GM23338 (cell line): ENCODE measurements around the gene TMEM52. TPM values are rescaled to one million over a fixed set of nuclear protein-coding genes. Genes with fewer than 3 reads are reported as not detected.

Experiments
- ATAC-seq: fragments of 200-7000 bp; cut with Tn5 transposase; 3 replicates; pipeline ENCODE4 v1.9.1; 2020
- DNase-seq: peaks from one replicate; pipeline ENCODE4 v3.0.0-alpha.2; 2015; ENCODE audit warnings: low spot score
- H2AFZ ChIP-seq: fragments of 200-600 bp; sonication (generic); 2 replicates; pipeline ENCODE4 v1.8.0; 2016; ENCODE audit warnings: antibody characterized with exemption, mild to moderate bottlenecking, moderate library complexity
- H3F3A ChIP-seq: fragments of 200-600 bp; sonication (generic); replicated peaks from 2 replicates; pipeline ENCODE4 v1.8.0; 2017; ENCODE audit warnings: antibody characterized with exemption, mixed run types, low read depth
- H3K27ac ChIP-seq: fragments of 200-600 bp; sonication (generic); 2 replicates; pipeline ENCODE4 v1.6.1; 2016; ENCODE audit warnings: low read depth
- H3K27me3 ChIP-seq: fragments of 200-600 bp; sonication (generic); 2 replicates; pipeline ENCODE4 v1.8.0; 2016; ENCODE audit warnings: mild to moderate bottlenecking, mixed run types, moderate library complexity; ENCODE audit not compliant: insufficient read depth
- H3K36me3 ChIP-seq: fragments of 200-600 bp; sonication (generic); 2 replicates; pipeline ENCODE4 v1.8.0; 2016; ENCODE audit warnings: mild to moderate bottlenecking; ENCODE audit not compliant: insufficient read depth
- H3K4me1 ChIP-seq: fragments of 200-600 bp; sonication (generic); 2 replicates; pipeline ENCODE4 v1.8.0; 2016; ENCODE audit warnings: mild to moderate bottlenecking, moderate library complexity; ENCODE audit not compliant: insufficient read depth
- H3K4me2 ChIP-seq: fragments of 200-600 bp; sonication (generic); 2 replicates; pipeline ENCODE4 v1.7.1; 2017; ENCODE audit warnings: mixed run types
- H3K4me3 ChIP-seq: fragments of 200-600 bp; sonication (generic); 2 replicates; pipeline ENCODE4 v1.6.1; 2016; ENCODE audit warnings: mixed run types
- H3K79me2 ChIP-seq: fragments of 200-600 bp; sonication (generic); replicated peaks from 2 replicates; pipeline ENCODE4 v1.8.0; 2017; ENCODE audit warnings: mild to moderate bottlenecking; ENCODE audit not compliant: insufficient read depth
- H3K9me2 ChIP-seq: fragments of 200-600 bp; sonication (generic); 2 replicates; pipeline ENCODE4 v1.8.0; 2017; ENCODE audit not compliant: insufficient read depth
- H4K20me1 ChIP-seq: fragments of 200-600 bp; sonication (generic); replicated peaks from 2 replicates; pipeline ENCODE4 v1.8.0; 2017; ENCODE audit warnings: mild to moderate bottlenecking; ENCODE audit not compliant: insufficient read depth
- H3K27ac Mint-ChIP-seq: 2 replicates; pipeline ENCODE4 v1.8.0; 2020; ENCODE audit warnings: inconsistent platforms, mild to moderate bottlenecking, moderate library complexity, mixed read lengths
- H3K27me3 Mint-ChIP-seq: 3 replicates; pipeline ENCODE4 v1.8.0; 2022; ENCODE audit warnings: low read depth, mild to moderate bottlenecking, moderate library complexity, mixed read lengths, inconsistent platforms; ENCODE audit not compliant: insufficient read depth, poor library complexity
- H3K36me3 Mint-ChIP-seq: 3 replicates; pipeline ENCODE4 v1.8.0; 2021; ENCODE audit warnings: low read depth, mild to moderate bottlenecking, inconsistent platforms, moderate library complexity, mixed read lengths
- H3K4me1 Mint-ChIP-seq: 3 replicates; pipeline ENCODE4 v1.8.0; 2020; ENCODE audit warnings: mild to moderate bottlenecking, inconsistent platforms, mixed read lengths
- H3K4me3 Mint-ChIP-seq: 3 replicates; pipeline ENCODE4 v1.8.0; 2021; ENCODE audit warnings: moderate library complexity, mild to moderate bottlenecking, inconsistent platforms, mixed read lengths
- H3K9me3 Mint-ChIP-seq: 3 replicates; pipeline ENCODE4 v1.8.0; 2020; ENCODE audit warnings: moderate library complexity, mild to moderate bottlenecking, inconsistent platforms, mixed read lengths
- CTCF ChIP-seq, 2 experiments: fragments of 200-600 bp in 1 of 2; sonication (generic) in 1 of 2; conservative IDR thresholded peaks; 2 replicates each; pipeline versions ENCODE4 v1.5.1 to v1.6.1; 2016 to 2017; ENCODE audit warnings: antibody characterized with exemption in 2 of 2, low read depth in 2 of 2, mild to moderate bottlenecking in 2 of 2, moderate library complexity in 1 of 2
- ETS1 ChIP-seq: IDR thresholded peaks from 2 replicates; pipeline ENCODE4 v1.6.1; 2016; ENCODE audit warnings: antibody characterized with exemption
- EZH2phosphoT487 ChIP-seq: fragments of 200-600 bp; sonication (generic); IDR thresholded peaks from one replicate; pipeline ENCODE4 v1.8.1; 2018; ENCODE audit warnings: antibody characterized with exemption; ENCODE audit not compliant: unreplicated experiment
- NANOG ChIP-seq: IDR thresholded peaks from 2 replicates; pipeline ENCODE4 v1.6.1; 2016; ENCODE audit warnings: antibody characterized with exemption, borderline replicate concordance
- REST ChIP-seq: IDR thresholded peaks from one replicate; pipeline ENCODE4 v1.6.1; 2018; ENCODE audit warnings: antibody characterized with exemption; ENCODE audit not compliant: unreplicated experiment
- STAT1 ChIP-seq: IDR thresholded peaks from one replicate; pipeline ENCODE4 v1.6.1; 2016; ENCODE audit warnings: antibody characterized with exemption; ENCODE audit not compliant: unreplicated experiment
- ZNF462 ChIP-seq: fragments of 250-450 bp; sonication (Bioruptor Pico); IDR thresholded peaks from 2 replicates; pipeline ENCODE4 v1.5.0; 2020; ENCODE audit warnings: mild to moderate bottlenecking, moderate library complexity
- polyA plus RNA-seq: library from polyadenylated mRNA; unstranded; fragments of >200 nt; fragmentation: Nextera tagmentation; extraction: Ambion mirVana; gene quantifications from 2 replicates; pipeline ENCODE4 v1.2.1, GENCODE V29; 2016
- total RNA-seq: library from RNA; depleted of rRNA; stranded (reverse); fragments of >200 nt; shearing (Covaris generic); gene quantifications from 2 replicates; pipeline ENCODE4 v1.2.3, GENCODE V29; 2014

The TMEM52 gene
- total and polyA plus RNA-seq, 2 experiments from 2014 or later: 19.5 to 25.0 TPM

GRCh38 chr1:1956101-1956500 lies 37.0 kb upstream of the TMEM52 start:
- Mint-ChIP-seq H3K36me3 (peaks cover 2% of the 10 kb centered on the region; the same call in 2 of the 3 replicates), H3K4me1 (peaks cover 14% of the 10 kb centered on the region), H3K9me3 (peaks cover 3% of the 10 kb centered on the region), H3K27ac (no peak overlapping the region), H3K27me3 (peaks cover 13% of the 10 kb centered on the region), H3K4me3 (no peak overlapping the region)
- Histone ChIP-seq H3K36me3 (no peaks in the 10 kb centered on the region), H3F3A (peaks cover 9% of the 10 kb centered on the region), H3K27ac (no peak overlapping the region), H4K20me1 (no peaks in the 10 kb centered on the region), H3K27me3 (no peaks in the 10 kb centered on the region), H3K4me2 (no peak overlapping the region), H3K79me2 (no peaks in the 10 kb centered on the region), H3K4me3 (no peak overlapping the region), H3K4me1 (peaks cover 3% of the 10 kb centered on the region; the same call in 1 of the 2 replicates), H2AFZ (no peak overlapping the region), H3K9me2 (no peaks in the 10 kb centered on the region)
- ATAC-seq (no peak), DNase-seq (no peak)
- TF ChIP-seq REST: no peak
- no peak for TF ChIP-seq NANOG
- no peak for TF ChIP-seq CTCF (conservative IDR thresholded peaks at IDR 0.05; ENCODE audit: low read depth in 2 of 2)
- no peak for TF ChIP-seq ZNF462 (CRISPR knock-in tag)
- TF ChIP-seq ETS1: no peak
- no peak for TF ChIP-seq EZH2phosphoT487
- TF ChIP-seq STAT1: no peak
